ENCODE results near the gene ERBB4.

The ERBB4 gene

DNA sequence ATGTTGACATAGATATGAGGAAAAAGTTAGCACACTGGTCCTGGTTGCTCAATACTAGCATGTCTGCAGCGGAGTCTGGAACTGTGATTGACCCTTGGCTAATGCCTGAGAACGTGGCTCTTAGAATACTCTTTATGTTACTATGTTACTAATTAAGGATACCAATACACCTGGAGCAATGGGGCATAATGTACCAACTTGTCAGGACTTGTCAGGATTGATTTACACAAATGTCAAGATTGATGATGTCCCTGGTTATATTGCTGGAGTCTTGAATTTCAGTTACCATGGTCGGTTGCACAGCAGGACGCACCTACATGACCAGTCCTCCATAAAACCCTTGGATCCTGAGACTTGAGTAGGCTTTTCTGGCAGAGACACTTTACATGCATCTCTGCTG, 1171.3 kb downstream of the ERBB4 start:
- no peak for DNase-seq

DNA sequence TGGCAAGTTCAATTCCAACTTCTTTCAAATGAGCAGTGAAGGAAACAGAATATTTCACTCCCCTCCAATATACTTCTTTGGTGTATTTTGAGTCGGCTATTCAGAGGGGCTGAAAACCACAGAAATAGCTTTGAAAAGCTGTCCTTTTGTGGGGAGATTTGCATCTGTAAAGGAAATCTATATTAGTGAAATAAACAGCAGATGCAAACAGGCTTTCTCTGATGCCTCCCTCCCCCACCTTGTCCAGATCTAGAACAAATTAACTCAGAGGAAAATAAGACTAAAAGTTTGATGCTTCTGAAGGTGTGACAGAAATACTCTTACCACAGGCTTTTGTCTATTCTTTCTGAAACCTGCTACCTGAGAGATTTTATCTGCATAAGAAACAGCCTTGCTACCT, 1173.7 kb downstream of the ERBB4 start:
- no peak for DNase-seq

DNA sequence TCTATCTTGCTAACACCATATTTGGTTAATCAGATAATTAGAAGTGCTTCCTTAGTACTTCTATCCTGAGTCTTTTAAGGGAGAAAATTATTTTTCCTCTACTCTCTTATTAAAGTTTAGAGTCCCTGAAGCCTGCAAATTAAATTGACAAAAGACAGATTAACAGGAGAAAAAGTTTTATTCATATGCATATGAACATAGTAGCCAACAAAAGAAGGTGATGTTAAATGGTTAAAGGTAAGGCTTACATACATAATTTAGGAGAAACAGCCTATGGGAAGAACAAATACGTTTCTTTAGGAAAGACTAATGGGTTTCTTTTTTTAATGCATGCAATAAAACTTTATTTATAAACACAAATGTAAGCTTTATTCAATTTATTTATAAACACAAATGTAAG, 1177.2 kb downstream of the ERBB4 start:
- no peak for DNase-seq

DNA sequence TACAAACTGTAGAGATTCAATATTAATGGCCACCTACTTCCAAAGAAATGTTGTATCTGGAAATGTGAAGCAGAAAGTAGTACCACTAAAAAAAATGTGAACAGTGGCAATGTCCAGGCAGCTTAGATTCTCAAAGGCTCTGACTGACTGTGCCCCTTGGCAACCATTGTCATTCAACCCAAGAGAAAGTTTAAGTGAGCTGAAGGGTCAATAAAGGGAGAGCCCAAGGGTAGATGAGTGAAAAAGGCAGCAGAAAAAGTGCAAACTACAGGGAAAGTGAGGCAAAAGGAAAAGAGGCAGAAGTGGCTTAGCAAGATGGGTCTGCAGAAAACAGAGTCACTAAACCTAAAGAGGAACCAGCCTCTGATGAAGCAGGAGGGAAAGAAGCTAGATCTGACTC, 1179.3 kb downstream of the ERBB4 start:
- DNase-seq, result no peak

DNA sequence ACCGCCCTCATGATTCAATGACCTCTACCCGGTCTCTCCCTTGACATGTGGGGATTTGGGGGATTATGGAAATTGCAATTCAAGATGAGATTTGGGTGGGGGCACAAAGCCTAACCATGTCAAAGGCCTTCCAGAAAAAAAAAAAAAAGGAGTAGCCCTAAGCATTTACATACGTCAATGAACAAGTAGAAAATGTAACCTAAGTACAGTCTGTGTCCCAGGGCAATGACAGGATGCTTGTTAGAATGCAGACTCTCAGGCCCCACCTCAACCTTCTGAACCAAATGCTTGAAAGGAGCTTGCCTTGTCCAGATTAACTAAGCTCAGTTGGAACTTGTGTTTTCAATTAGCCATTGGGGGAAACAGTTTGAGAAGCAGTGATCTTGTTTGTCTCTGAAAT, 1180.1 kb downstream of the ERBB4 start:
- DNase-seq, result no peak

DNA sequence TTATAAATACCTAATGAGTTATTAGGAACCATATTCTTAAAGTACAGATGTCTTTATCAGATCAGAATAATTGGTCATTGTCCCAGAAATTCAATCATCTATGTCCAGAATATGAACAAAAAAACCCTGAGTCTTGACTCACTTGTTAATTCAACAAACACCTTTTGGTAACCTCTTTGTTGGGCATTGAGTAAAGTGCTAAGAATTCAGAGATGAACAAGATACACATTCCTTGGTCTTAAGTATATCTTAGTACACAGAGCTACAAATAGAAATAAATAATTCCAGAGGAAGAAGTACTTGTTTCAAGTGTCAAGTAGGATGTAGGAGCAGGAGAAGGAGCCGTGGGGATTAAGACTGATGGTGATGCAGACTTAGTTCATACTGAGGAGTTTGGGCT, 1184.1 kb downstream of the ERBB4 start:
- no peak for DNase-seq

DNA sequence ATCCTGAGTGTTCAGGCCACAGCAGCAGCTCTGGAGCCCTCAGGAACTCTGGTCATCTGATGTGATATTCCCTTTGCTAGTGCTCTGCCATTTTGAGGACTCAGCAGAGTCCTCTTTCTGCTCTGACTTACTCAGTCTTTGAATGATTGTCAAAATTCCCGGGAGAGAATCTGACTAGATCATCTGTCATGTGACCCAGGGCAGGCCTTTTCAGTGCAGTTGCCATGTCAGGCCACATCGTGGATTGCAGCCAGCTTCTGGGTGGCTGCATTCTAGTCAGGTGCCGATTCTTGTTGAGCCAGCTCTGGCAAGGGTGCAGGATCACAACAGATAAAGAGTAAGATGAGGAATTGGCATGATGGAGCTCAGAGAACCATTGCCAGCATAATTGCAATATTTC, 1186.6 kb downstream of the ERBB4 start:
- DNase-seq, result peak in 43 of 56 donors; percentile 1 to 85 (median 28)

DNA sequence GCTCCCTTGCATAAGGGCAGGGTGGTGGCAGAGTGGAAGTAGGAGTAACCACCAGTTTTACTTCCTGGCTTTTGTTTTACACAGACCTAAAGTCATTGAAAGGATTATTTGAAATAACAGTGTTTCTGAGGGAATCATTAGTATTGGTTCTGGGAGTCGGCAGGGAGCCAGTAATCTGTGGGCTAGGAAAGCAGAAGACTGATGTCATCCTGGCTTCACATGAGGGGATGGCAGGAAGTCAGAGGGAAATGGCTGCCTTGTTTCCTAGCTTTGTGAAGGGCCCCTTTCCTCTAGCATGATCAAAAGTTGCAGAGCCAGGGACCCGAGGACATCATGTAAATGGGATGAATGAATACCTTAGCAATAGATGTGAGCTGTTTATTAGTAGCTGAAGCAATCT, 1189.6 kb downstream of the ERBB4 start:
- peak in 2 of 56 donors; percentile 8 to 22 for DNase-seq

DNA sequence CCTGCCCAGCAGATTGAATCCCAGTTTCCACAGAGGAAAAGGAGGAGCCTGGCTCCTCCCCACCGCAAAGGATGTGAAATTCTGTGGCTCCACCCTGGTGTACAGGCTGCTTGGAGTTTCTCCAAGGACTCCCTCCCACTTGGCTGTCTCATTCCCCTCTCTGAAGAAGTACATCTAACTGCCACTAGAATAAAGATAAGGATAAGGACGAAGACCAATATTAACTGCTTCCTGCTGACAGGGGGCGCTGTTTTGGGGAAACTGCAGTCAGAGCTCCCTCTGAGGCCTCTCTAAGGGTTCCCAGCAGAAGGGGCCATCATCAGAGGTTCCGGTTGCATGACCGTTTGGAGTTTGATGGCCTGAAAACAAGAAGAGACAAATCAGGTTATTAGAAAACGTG, 1191.3 kb downstream of the ERBB4 start:
- DNase-seq, result no peak

DNA sequence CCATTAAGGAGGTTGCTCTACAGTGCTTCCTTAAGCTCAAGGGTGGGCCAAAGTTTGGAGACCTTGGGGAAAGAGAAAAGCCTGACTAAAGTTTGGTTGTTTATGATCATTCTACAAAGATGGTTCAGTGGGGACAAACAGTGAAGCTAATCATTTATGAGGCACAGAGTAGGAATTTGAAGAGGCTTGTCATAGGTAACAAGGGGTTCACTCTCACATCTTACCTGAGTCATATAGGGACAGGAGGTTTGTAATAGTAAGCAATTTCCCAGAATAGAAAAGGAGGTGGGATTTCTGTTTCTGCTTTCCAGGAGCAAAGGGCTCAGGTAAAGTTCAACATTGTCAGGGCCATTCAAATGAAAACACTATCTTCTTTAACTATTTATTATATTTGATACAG, 1194.3 kb downstream of the ERBB4 start:
- no peak for DNase-seq

DNA sequence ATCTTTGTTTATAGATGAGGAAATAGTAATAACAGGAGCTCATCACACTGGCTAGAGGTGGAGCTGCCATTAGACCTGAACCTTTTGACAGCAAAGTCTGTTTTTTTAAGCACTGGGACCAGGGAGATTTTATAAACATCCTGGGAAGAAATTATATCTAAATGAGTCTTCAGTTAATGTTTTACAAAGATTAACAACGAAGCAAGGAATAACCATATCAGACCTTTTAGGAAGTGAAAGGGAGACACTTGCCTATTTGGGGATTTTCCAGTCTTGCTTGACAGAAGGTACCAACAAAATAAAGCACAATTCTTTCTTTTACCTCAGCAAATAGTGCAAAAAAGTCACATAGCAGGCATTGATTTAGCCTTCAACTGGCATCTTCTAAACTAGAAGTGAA, 1205.2 kb downstream of the ERBB4 start:
- no peak for DNase-seq

DNA sequence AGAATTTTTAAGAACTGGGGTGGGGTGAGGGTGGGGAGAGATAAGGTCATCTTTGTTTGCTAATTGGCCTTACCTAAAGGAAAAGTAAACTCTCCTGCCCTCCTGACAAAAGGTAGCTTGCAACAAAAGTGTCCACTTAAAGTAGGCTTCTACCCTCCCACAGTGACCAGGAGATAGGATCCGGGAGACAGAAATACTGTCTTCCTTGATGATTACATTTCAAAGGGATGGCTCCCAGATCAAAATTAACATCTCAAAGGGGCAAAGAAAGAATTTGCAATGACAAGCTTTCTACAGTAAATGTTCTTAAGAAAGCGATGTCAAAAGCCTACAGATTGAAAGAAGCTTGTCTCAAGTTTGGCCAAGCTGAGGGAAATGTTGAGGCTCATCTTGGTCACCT, 1206.9 kb downstream of the ERBB4 start:
- no peak for DNase-seq

DNA sequence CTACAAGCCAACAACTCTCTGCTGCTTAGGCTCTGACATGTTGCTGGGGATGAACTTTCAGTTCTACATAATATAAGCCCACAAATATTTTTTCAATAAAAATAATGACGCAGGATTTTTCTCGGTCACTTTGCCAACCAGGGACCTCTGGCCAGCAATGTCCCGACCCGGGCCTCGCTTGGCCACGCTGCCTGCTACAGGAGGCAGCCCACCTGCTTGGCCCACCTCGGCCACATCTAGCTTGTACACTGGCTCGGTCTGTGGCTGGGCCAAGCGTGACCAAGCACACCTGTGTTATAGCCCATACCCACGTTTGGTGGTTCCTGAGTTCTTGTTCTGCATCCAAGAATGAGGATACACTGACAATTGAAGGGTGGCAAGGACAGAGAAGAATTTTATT, 1208.7 kb downstream of the ERBB4 start:
- DNase-seq, result no peak

DNA sequence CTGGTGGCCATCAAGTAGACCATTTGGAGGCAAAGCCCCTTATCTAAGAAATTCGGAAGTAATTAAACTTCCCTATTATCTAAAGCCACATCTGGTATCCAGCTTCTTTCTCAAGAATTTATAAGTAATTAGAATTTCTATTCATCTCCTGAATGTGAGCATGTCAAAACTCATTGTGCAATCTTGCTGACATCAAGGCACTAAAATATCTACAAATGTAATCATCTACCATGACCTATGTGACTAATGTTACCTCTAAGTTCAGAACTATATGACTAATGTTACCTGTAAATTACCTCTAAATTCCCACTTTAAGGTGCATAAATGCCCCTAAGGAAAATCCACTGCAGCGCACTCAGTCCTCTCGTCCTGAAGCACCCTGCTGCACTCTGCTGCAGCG, 1209.2 kb downstream of the ERBB4 start:
- no peak for DNase-seq

DNA sequence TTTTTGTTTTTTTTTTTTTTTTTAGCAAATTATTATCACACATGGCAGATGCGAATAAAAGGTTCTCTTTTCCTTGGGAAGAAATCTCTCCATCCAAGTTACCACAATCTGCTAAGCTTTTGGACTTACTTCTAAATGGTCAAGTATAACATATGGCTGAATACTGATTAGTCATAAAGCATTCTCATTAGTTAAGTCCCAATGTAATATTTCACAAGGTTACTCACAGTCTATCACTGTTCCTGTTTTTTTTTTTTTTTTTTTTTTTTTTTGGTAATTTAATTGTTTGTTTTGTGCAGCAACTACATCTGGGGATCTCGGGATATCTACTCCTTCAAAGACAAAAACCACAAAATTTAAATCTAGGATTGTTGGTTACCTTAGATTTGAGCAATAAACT, 1210.5 kb downstream of the ERBB4 start:
- DNase-seq, result no peak
